HG02571 (cell line): ENCODE data around the gene SUSD1.
"Not testable (repeated sequence)": the region's sequence is repeated elsewhere in the genome, so short reads cannot be mapped to it uniquely, and the experiment has no call there.

Source experiments
- ATAC-seq: cut with Tn5 transposase; IDR thresholded peaks from one replicate; pipeline ENCODE4 v1.9.1; 2021; ENCODE audit warnings: mild to moderate bottlenecking, moderate library complexity; ENCODE audit not compliant: unreplicated experiment

Gene SUSD1

DNA sequence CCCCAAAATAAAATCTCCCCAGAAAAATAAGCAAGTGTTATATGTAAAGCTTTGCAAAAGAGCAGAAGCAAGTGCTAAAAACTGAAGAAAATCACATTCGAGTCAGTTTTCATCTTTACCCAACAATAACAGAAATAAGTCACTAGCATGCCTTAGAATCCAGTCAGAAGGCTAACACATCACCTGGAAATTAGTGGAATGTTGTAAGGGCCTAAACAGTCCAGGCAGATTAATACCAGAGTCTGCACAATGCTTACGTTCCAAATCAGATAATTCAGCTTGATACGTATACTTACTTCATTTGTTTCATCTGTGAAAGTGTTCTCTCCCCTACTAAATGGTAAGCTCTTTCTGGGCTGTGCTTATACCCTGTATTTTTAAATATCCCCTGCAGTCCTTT, 42.7 kb downstream of the SUSD1 start:
- no peak for ATAC-seq

- no peak for ATAC-seq
Observed at GRCh38 chr9:112130997-112131396, 44.1 kb downstream of the SUSD1 start.

- no peak for ATAC-seq
Observed at GRCh38 chr9:112130347-112130746, 44.8 kb downstream of the SUSD1 start.

DNA sequence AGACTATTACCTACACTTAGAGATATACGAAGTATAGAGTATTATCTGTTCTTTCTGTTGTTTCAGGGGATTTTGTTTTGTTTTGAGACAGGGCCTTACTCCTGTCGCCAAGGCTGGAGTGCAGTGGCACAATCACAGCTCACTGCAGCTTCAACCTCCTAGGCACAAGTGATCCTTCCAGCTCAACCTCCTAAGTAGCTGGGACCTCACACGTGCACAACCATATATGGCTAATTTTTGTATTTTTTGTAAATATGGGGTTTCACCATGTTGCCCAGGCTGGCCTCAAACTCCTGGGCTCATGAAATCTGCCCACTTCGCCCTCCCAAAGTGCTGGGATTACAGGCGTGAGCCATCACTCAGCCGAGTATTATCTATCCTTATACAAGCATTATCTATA, 45.9 kb downstream of the SUSD1 start:
- no peak for ATAC-seq

DNA sequence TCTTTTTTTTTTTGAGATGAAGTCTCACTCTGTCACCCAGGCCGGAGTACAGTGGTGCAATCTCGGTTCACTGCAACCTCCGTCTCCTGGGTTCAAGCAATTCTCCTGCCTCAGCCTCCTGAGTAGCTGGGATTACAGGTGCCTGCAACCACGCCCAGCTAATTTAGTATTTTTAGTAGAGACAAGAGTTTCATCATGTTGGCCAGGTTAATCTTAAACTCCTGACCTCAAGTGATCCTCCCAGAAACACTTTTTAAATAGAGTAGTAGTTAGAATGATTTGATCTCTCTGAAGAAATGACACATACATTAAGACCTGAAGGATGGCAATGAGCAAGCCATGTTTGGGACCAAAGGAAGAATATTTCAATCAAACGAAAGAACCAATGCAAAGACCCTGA, 46.7 kb downstream of the SUSD1 start:
- not testable (repeated sequence) for ATAC-seq

DNA sequence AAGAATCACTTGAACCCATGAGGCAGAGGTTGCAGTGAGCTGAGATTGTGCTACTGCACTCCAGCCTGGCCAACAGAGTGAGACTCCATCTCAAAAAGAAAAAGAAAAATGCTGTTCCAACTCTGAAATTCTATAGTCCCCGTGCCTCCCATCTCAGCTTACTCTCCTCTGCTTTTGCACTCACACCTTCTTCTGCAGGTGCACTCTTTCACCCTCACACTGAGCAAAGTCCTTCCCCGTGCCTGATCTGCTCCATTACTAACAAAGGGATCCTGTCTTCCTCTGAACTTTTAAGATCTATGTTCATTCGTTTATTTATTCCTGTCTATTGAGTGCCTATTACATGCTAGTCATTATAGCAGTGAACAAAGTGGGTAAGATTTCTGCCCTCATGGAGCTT, 47.8 kb downstream of the SUSD1 start:
- ATAC-seq: no peak

GRCh38 chr9:112125951-112126388, 49.1 kb downstream of the SUSD1 start:
- ATAC-seq: no peak

DNA sequence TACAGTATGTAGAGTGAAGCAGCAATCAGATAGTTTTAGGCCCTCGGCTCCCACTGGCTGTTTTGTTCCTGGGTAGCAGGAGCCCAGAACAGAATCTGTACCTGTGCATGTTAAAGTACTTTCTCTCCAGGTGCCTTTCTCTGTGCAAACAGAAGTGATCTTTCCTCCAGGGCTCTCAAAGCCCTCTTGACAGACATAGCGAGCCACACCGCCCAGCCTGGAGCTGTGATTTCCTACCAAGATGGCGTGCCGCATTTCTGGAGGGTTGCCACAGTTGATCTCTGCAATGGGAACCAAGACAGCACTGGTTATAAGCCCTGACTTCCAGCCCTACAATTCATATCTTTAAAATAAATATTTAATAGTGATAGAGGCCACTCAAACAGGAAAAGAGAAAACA, 50.9 kb downstream of the SUSD1 start:
- no peak for ATAC-seq

DNA sequence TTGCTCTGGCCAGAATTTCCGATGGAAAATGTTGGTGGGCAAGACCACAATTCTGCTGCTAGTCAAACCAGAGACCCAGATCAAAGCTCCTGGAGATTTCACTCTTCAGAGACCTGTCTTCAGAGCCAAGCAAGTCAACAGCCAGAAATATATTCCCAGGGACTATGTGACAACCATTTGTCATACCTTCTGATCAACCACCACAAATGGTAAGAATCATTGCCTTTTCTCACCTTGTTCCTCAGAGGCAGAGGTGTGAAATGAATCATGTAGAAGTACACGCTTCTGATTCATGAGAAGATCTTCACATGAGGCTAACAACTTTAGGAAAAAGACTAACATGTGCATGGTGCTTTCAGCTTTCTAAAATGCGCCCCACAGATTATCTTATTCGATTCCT, 53.5 kb downstream of the SUSD1 start:
- no peak for ATAC-seq

DNA sequence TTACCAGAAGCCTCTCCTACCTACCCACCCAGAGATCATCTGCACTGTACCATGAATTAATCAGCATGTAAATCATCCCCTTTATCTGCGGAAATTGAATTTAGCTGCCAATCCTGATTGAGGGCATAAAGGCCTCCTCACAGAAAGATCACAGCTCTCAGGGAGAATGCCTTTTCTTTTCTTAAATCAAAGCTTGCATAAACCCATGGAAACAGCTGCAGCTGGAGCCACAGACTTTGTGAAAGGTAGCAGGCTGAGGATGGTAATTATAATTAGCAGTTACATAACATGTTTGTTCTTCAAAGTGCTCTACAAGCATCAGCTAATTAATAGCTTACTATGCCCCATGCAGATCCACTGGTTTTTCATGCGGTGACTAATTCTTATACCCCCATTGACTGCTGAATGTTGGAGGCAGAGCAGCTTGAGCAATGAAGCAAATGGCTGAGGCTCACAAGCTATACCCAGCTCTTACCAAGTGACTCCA, 54.6 kb downstream of the SUSD1 start:
- ATAC-seq: no peak

DNA sequence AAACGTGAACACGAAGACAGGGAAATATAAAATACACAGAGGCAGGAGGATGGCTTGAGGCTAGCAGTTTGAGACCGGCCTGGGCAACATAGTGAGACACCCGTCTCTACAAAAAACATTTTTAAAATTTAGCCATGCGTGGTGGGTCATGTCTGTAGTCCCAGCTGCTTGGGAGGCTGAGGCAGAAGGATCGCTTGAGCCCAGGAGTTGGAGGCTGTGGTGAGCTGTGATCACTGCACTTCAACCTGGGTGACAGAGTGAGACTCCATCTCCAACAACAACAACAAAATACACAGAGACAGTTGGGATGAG, 55.1 kb downstream of the SUSD1 start:
- no peak for ATAC-seq

DNA sequence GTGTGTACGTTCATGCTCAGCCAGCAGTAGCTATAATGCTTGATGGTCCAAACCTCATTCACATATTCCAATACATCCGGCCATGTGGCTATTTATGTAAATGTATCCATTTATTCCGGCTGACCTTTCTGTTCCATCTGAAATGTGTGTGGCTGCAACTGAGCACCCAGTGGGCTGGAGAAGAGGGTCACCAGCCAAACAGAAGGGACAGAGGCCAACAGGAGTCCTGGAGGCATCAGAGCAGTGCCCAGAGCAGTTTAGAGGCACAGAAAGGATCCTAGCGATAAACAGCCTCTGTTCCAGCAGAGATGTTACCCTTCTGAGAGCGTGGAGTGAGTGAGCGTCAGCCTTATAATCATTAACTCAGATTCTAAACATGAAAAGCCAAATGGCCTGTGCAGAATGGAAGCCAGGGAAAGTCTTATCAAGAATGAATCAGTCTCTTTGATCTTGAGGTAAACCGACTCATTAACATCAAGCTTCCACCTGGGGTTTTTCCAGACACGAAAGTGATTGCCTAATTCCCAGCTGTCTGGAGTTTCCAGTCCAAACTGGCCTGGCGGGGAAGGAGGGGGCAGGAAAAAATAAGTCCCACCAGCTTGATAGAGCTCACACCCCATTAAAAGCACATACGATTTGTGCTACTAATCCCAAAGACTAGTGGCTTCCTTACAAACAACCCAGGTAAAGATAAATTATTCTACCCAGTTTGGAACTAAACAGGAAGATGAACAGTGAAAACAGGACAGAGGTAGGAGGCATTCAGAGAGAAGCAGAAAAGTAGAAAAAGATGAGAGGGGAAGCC, 55.7 kb downstream of the SUSD1 start:
- no peak for ATAC-seq

DNA sequence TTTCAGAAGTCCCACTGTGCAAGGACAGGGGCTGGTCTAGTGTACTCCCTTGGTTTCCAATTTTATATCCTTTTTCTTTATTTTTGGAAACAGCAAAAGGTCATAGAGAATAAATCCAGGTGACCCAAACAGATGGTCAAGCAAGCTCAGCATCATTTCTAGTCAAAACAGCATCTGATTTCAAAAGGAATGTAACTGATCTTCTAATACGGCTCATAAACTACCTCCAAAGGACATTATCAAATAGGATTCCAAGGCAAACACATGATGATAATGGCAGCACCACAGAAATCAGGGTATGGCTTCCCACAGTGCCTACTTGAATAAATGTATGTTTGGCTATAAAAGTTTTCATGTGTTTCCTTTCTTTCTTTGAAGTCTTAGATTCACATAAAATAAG, 57.1 kb downstream of the SUSD1 start:
- ATAC-seq: no peak

DNA sequence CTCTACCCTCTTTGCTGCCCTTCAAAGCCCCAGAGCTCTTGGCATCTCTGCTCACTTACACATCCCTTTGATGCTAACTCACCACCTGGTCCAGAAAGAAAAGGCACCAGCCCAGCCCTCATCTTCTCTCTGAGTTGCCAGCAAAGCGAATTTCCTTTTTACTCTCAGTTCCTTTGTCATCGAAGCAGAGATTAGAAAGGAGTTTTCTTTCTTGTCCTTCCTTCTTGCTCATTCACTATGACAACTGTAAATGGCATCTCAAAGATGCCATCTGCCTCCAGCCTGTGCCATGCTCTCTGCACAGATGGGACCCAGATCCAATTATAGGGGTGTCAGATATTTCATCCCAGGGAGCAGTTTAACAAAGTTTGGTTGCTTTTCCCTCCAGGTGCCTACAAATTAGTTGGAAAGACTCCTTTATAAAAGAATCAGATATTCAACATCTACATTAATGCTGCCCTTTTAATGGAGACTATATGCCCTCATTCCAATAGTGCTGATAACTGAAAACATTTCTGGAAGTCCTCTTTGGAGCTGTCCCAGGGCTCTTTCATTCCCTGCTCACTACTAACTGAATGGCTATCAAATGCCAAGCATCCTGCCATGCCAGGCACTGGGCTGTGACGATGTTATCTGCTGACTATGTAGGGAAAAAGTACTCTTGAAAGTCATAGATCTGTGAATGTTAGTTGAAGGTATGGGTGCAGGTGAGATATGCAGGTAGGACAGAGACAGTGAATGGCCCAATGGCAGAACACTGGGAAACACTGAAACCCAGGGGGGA, 58.9 kb downstream of the SUSD1 start:
- no peak for ATAC-seq

GRCh38 chr9:112115109-112115508, 60.0 kb downstream of the SUSD1 start:
- ATAC-seq: no peak

- ATAC-seq: no peak
Observed at GRCh38 chr9:112112941-112113681, 62.0 kb downstream of the SUSD1 start.

GRCh38 chr9:112112519-112112918, 62.6 kb downstream of the SUSD1 start:
- ATAC-seq: no peak

GRCh38 chr9:112111461-112111860, 63.6 kb downstream of the SUSD1 start:
- ATAC-seq: no peak

DNA sequence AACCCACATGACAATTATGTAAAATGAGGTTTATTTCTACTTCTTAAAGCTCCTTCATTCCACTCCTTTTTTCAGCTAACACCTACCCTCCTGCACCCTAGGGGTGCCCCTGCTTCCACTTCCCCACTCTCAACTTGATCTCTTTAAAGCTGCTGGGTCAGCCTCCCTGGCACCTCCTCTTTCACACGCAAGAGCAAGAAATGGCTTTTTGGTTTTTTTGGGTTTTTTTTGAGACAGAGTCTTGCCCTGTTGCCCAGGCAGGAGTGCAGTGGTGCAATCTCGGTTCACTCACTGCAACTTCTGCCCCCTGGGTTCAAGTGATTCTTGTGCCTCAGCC, 64.4 kb downstream of the SUSD1 start:
- ATAC-seq: no peak

GRCh38 chr9:112110094-112110776, 64.9 kb downstream of the SUSD1 start:
- no peak for ATAC-seq

DNA sequence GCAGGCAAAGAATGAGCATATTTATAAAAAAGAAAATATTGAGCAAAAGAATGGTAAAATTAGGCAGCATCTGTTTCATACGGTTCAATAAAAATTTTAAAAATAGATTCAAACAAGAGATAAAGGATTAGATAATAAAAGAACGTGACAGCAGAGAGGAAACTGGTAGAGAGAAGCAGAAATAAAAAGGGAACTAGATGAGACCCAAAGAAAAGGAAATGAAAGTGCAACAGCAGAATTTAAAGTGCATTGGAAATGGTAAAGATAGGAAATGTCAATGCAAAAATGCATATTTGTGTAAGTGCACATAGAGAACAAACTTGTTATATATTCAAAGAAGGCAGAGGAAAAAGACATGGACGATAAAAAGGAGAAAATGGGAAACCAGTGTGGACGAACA, 70.2 kb downstream of the SUSD1 start:
- ATAC-seq: no peak
